SKM-1 treated with dmso at 0.1 percent for 144 hours (cell line): ENCODE measurements around the gene RPL3.

Experiments used
- DNase-seq: peaks from one replicate; lab custom pipeline; 2025; ENCODE audit not compliant: unreplicated experiment; lab: John Stamatoyannopoulos, UW

RPL3 gene

GRCh38 chr22:39265143-39265886 lies 54.1 kb downstream of the RPL3 start:
- no peak for DNase-seq

- peak; percentile 29 for DNase-seq
Observed at GRCh38 chr22:39264349-39265038, 54.9 kb downstream of the RPL3 start.

- DNase-seq: no peak
Observed at GRCh38 chr22:39263626-39264348, 55.6 kb downstream of the RPL3 start.
